Subcutaneous adipose tissue (tissue), 4 donors: ENCODE results near the gene KRTAP10-1. TPM values are rescaled to one million over a fixed set of nuclear protein-coding genes. Genes with fewer than 3 reads are reported as not detected.

ENCODE experiments used
- CTCF ChIP-seq: fragments of 450-650 bp; IDR thresholded peaks from one replicate; pipeline ENCODE4 v1.5.1; 2016; ENCODE audit warnings: low read depth, mild to moderate bottlenecking, control low read depth, antibody characterized with exemption, moderate library complexity
- total RNA-seq, 4 donors: library from RNA; depleted of rRNA; stranded (reverse); fragments of >200 nt; gene quantifications; one replicate each; pipeline ENCODE4 v1.1.0, GENCODE V29; 2016

Gene KRTAP10-1
- total RNA-seq, 4 donors from 2014 or later = not detected

DNA sequence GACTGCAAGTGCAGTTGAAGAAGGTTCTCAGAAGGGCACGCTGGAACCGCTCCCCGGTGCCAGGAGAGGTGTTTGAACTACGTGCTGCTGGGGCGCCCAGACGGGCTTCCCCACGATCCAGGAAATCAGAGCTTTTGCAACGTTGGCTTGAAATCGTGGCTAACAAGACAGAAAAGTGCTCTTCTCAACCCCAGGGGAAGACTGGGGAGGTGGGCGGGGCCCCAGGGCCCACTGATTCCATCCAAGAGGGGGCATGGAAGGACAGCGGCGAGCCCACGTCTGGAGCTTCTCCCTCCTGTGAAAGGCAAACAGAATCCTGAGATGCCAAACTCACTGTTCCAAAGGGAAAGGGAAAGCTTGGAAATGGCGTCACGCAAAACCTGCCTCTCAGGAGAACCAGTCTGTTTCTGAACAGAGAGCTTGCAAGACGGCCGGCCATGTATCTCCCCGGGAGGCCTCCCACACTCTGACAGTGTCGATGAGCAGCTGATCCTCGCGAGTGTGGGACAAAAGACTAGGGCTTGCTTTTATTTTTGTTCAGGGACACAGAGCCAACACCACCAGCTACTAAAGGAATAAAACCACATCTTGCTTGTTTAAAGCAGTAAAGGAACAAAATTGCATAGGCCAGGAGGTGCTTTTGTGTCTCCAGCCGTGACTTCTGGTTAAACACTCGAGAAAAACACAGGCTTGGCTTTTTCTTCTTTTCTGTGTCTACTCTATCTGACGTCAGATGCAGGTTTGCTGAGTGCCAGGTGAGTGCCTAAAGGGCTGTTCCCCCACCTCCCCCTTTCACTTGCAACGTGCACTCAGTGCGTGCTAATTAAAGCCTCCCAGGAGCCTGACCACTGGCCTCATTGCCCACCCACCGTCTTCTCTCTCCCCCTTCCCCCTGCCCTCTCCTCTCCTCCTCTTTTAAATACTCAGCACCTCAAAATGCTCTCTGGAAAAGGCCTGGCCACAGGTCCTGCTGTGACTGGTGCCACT, 43.1 kb downstream of the KRTAP10-1 start:
- TF ChIP-seq CTCF = no peak

GRCh38 chr21:44495611-44496563, 44.1 kb downstream of the KRTAP10-1 start:
- TF ChIP-seq CTCF = no peak

DNA sequence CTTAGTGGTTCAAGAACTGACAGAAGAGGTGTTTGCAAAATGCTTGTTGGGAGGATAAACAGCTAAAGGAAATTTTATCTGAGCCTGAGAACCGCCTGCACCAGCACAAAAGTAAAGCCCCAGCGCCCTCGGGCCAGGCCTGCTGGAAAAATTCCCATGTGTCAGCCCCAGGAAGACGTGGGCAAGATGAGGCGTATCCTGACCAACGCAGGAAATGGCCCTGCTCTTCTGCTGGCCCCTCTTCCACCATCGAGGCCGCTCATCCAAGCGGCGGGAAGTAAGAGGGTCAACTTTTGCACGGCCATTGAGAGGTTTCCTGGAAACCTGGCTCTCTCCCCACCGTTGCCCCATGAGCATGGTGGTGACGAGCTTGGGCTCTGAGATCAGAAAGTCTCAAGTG, 45.0 kb downstream of the KRTAP10-1 start:
- no peak for TF ChIP-seq CTCF

DNA sequence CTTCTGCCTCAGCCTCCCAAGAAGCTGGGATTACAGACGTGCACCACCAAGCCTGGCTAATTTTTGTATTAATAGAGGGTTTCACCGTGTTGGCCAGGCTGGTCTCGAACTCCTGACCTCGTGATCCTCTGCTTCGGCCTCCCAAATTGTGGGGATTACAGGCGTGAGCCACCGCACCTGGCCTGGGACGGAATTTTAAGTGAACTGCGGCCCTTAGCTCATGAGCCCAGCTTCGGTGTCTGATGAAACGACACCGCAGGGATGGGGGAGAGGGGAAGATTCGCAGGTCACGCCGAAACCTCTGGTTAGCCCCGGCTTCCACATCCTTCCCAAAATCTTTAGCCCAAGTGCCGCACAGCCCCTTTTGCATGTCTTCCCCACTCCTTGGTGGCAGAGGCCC, 45.6 kb downstream of the KRTAP10-1 start:
- no peak for TF ChIP-seq CTCF

GRCh38 chr21:44492567-44493385, 47.2 kb downstream of the KRTAP10-1 start:
- no peak for TF ChIP-seq CTCF

DNA sequence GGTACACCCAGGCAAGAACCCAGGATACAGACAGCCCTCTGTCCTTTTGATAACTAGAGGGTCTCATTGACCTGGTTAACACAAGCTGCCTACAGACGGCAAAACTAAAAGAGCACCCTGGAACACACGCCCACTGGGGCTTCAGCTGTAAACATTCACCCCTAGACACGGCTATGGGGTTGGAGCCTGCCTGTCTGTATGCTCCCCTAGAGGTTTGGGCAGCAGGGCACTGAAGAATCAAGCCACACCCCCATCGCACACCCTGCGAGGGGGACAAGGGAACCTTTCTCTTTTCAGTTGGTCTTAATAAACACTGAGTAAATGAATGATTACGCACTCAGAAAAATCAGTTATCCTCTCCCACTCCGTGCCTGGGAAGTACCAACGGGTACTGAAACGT, 49.2 kb downstream of the KRTAP10-1 start:
- TF ChIP-seq CTCF = no peak
